H1 (cell line): Measurements from ENCODE around the gene RASGEF1C. TPM values are rescaled to one million over a fixed set of nuclear protein-coding genes. Genes with fewer than 3 reads are reported as not detected.

ENCODE experiments used
- CTCF ChIA-PET: fragments of 300-600 bp; sonication (Branson Sonifier 250); formaldehyde crosslinking; loops from one replicate; lab custom pipeline; 2021; ENCODE audit not compliant: partially characterized antibody; lab: Charles Lee
- POLR2A ChIA-PET: fragments of 300-600 bp; sonication (Branson Sonifier 250); formaldehyde crosslinking; loops from one replicate; lab custom pipeline; 2021; ENCODE audit warnings: inconsistent platforms; ENCODE audit not compliant: partially characterized antibody; lab: Charles Lee
- DNase-seq, 2 experiments: peaks; one replicate each; pipeline versions ENCODE4 v3.0.0 to v3.0.0-alpha.2; 2010 to 2022; ENCODE audit warnings: low spot score in 2 of 2, low read depth in 1 of 2, mixed read lengths in 1 of 2
- FAIRE-seq: peaks from 2 replicates; lab custom pipeline; 2011; peaks lifted over from hg19 to GRCh38; lab: Jason Lieb, UNC
- H2AFZ ChIP-seq: 2 replicates; pipeline ENCODE4 v1.8.1; 2012; ENCODE audit warnings: low read length, inconsistent platforms
- H2AK5ac ChIP-seq: 2 replicates; pipeline ENCODE4 v1.6.1; 2013; ENCODE audit warnings: low read depth, low read length
- H2BK120ac ChIP-seq: replicated peaks from 2 replicates; pipeline ENCODE3; 2013; ENCODE audit warnings: low read depth, low read length, inconsistent platforms
- H2BK12ac ChIP-seq: 2 replicates; pipeline ENCODE4 v1.6.1; 2013; ENCODE audit warnings: low read depth, low read length
- H2BK15ac ChIP-seq: 2 replicates; pipeline ENCODE4 v1.6.1; 2013; ENCODE audit warnings: low read length
- H2BK20ac ChIP-seq: 2 replicates; pipeline ENCODE4 v1.6.1; 2013; ENCODE audit warnings: low read length
- H2BK5ac ChIP-seq: 2 replicates; pipeline ENCODE4 v1.6.1; 2013; ENCODE audit warnings: low read depth, low read length
- H3K14ac ChIP-seq: 2 replicates; pipeline ENCODE4 v1.6.1; 2013; ENCODE audit warnings: inconsistent platforms; ENCODE audit not compliant: insufficient read length
- H3K18ac ChIP-seq: 2 replicates; pipeline ENCODE4 v1.6.1; 2013; ENCODE audit warnings: low read length; ENCODE audit errors: extremely low read depth
- H3K23ac ChIP-seq: 2 replicates; pipeline ENCODE4 v1.6.1; 2013; ENCODE audit warnings: inconsistent platforms; ENCODE audit not compliant: insufficient read length
- H3K23me2 ChIP-seq: 2 replicates; pipeline ENCODE4 v1.6.1; 2013; ENCODE audit warnings: low read depth, low read length
- H3K27ac ChIP-seq: 2 replicates; pipeline ENCODE4 v1.6.1; 2011; ENCODE audit warnings: low read depth, low read length, inconsistent platforms
- H3K27me3 ChIP-seq, 4 experiments: replicated peaks in 1 of 4; 1 replicate in 1 of 4; 2 replicates in 3 of 4; pipeline versions ENCODE4 v1.6.1 to v1.8.1; 2011 to 2013; ENCODE audit warnings: low read length in 3 of 4, mild to moderate bottlenecking in 3 of 4, inconsistent platforms in 2 of 4, mixed read lengths in 2 of 4, moderate library complexity in 1 of 4; ENCODE audit not compliant: control insufficient read depth in 3 of 4, insufficient read depth in 3 of 4; ENCODE audit errors: extremely low read depth in 1 of 4
- H3K36me3 ChIP-seq, 4 experiments: 2 replicates each; pipeline versions ENCODE4 v1.6.1 to v1.8.1; 2011 to 2013; ENCODE audit warnings: mild to moderate bottlenecking in 4 of 4, low read length in 3 of 4, moderate library complexity in 2 of 4, control low read depth in 1 of 4, inconsistent platforms in 1 of 4; ENCODE audit not compliant: insufficient read depth in 4 of 4, control insufficient read depth in 2 of 4
- H3K4ac ChIP-seq: replicated peaks from 2 replicates; pipeline ENCODE3; 2013; ENCODE audit warnings: low read length, low read depth, mixed read lengths, inconsistent platforms; ENCODE audit not compliant: insufficient read length
- H3K4me1 ChIP-seq, 4 experiments: replicated peaks in 1 of 4; 1 replicate in 1 of 4; 2 replicates in 3 of 4; pipeline versions ENCODE4 v1.6.1 to v1.8.1; 2011 to 2013; ENCODE audit warnings: low read length in 3 of 4, inconsistent platforms in 2 of 4, mixed read lengths in 1 of 4; ENCODE audit not compliant: insufficient read depth in 4 of 4, control insufficient read depth in 3 of 4
- H3K4me2 ChIP-seq, 2 experiments: 2 replicates each; pipeline versions ENCODE4 v1.6.1 to v1.8.1; 2011 to 2013; ENCODE audit warnings: low read depth in 2 of 2, low read length in 2 of 2, control low read depth in 1 of 2, inconsistent platforms in 1 of 2, mild to moderate bottlenecking in 1 of 2; ENCODE audit not compliant: insufficient read depth in 1 of 2
- H3K4me3 ChIP-seq, 4 experiments: fragments of 200-600, 300-600 bp in 1 of 4; sonication (generic), shearing (Covaris generic), sonication (Bioruptor Twin) in 1 of 4; 2 replicates each; pipeline versions ENCODE4 v1.5.1 to v1.8.1; 2011 to 2016; ENCODE audit warnings: low read length in 4 of 4, low read depth in 3 of 4, control low read depth in 2 of 4, inconsistent platforms in 2 of 4, mild to moderate bottlenecking in 2 of 4, mixed read lengths in 1 of 4, moderate library complexity in 1 of 4; ENCODE audit not compliant: insufficient read depth in 2 of 4; ENCODE audit errors: extremely low read depth in 1 of 4
- H3K56ac ChIP-seq: replicated peaks from 2 replicates; pipeline ENCODE3; 2013; ENCODE audit warnings: low read depth, mild to moderate bottlenecking, mixed read lengths, low read length, inconsistent platforms; ENCODE audit not compliant: insufficient read length
- H3K79me1 ChIP-seq: 2 replicates; pipeline ENCODE4 v1.6.1; 2013; ENCODE audit warnings: low read depth, low read length, control low read depth
- H3K79me2 ChIP-seq, 2 experiments: 2 replicates each; pipeline versions ENCODE4 v1.6.1 to v1.8.1; 2012 to 2013; ENCODE audit warnings: low read length in 2 of 2, mild to moderate bottlenecking in 2 of 2, inconsistent platforms in 1 of 2; ENCODE audit not compliant: insufficient read depth in 2 of 2, control insufficient read depth in 1 of 2
- H3K9ac ChIP-seq, 4 experiments: replicated peaks in 1 of 4; 1 replicate in 1 of 4; 2 replicates in 3 of 4; pipeline versions ENCODE4 v1.6.1 to v1.8.1; 2011 to 2013; ENCODE audit warnings: low read depth in 3 of 4, low read length in 3 of 4, control low read depth in 2 of 4, mild to moderate bottlenecking in 2 of 4, moderate library complexity in 2 of 4, inconsistent platforms in 1 of 4; ENCODE audit errors: extremely low read depth in 1 of 4
- H3K9me3 ChIP-seq, 2 experiments: 2 replicates each; pipeline versions ENCODE4 v1.6.1 to v1.8.1; 2012 to 2013; ENCODE audit warnings: mild to moderate bottlenecking in 2 of 2, moderate library complexity in 2 of 2, control low read depth in 1 of 2, inconsistent platforms in 1 of 2, low read depth in 1 of 2, low read length in 1 of 2, mixed read lengths in 1 of 2; ENCODE audit not compliant: insufficient read depth in 2 of 2
- H4K20me1 ChIP-seq, 2 experiments: replicated peaks in 1 of 2; 2 replicates each; pipeline versions ENCODE3 to v1.8.1; 2011 to 2013; ENCODE audit warnings: inconsistent platforms in 2 of 2, low read length in 2 of 2, mild to moderate bottlenecking in 1 of 2; ENCODE audit not compliant: insufficient read depth in 2 of 2, control insufficient read depth in 1 of 2
- H4K5ac ChIP-seq: 2 replicates; pipeline ENCODE4 v1.6.1; 2013; ENCODE audit warnings: low read length, low read depth, mixed read lengths, inconsistent platforms; ENCODE audit not compliant: insufficient read length
- H4K8ac ChIP-seq: 2 replicates; pipeline ENCODE4 v1.8.0; 2013; ENCODE audit warnings: mild to moderate bottlenecking, moderate library complexity, low read length, inconsistent platforms; ENCODE audit not compliant: insufficient read depth; ENCODE audit errors: extremely low read depth
- H4K91ac ChIP-seq: replicated peaks from 2 replicates; pipeline ENCODE3; 2013; ENCODE audit warnings: low read length, mixed read lengths, inconsistent platforms; ENCODE audit not compliant: insufficient read length
- CHD2 ChIP-seq: IDR thresholded peaks from 2 replicates; pipeline ENCODE4 v1.6.1; 2012; ENCODE audit warnings: low read length, improper control_type of control experiment
- MAX ChIP-seq: IDR thresholded peaks from 2 replicates; pipeline ENCODE4 v1.6.1; 2012; ENCODE audit warnings: inconsistent platforms
- USF2 ChIP-seq: IDR thresholded peaks from 2 replicates; pipeline ENCODE4 v1.6.1; 2011; ENCODE audit warnings: low read length, improper control_type of control experiment
- WGBS, 2 experiments: shearing (Covaris generic) in 1 of 2; methylation state at CpG; one replicate each; pipeline versions ENCODE4 v1.1.6 to v1.1.7; 2013 to 2015; ENCODE audit warnings: low lambda C conversion rate in 2 of 2, mixed read lengths in 2 of 2, inconsistent platforms in 1 of 2, low coverage in 1 of 2, missing lambda C conversion rate in 1 of 2; ENCODE audit not compliant: insufficient replicate concordance in 2 of 2, insufficient coverage in 1 of 2, insufficient read length in 1 of 2; ENCODE audit errors: extremely low coverage in 1 of 2, missing lambda C conversion rate in 1 of 2; 5-methylcytosine and 5-hydroxymethylcytosine counted together
- polyA plus RNA-seq, 7 experiments: library from polyadenylated mRNA; depleted of rRNA in 3 of 7; stranded (reverse) in 5 of 7; unstranded in 2 of 7; fragments of >200 nt in 5 of 7; fragments of 200-250 nt in 2 of 7; gene quantifications; 1 replicate in 5 of 7; 2 replicates in 1 of 7; 4 replicates in 1 of 7; pipeline versions ENCODE4 v1.2.1 to v1.2.3, GENCODE V29; 2011 to 2013; ENCODE audit warnings: missing spikeins in 2 of 7, mixed read lengths in 2 of 7
- total RNA-seq: library from RNA; stranded (reverse); fragmentation: NEBNext Ultra II Directional; extraction: Animal tissue kit (Norgen Biotek cat#: 25700); gene quantifications from 2 replicates; pipeline ENCODE4 v1.2.1, GENCODE V29; 2021
- TF ChIP-seq, protein P1 (sequence below): IDR thresholded peaks from 2 replicates; pipeline ENCODE4 v1.6.1; 2012; ENCODE audit warnings: inconsistent platforms

Gene RASGEF1C
- total and polyA plus RNA-seq, 2 of the 8 experiments (the other 6 are each of a cell fraction or from before 2014, with no cell fraction given), result 0.26 to 0.61 TPM

- H3K23ac ChIP-seq, result no peak overlapping the region
- DNase-seq (peak in 1 of 2 experiments; percentile 47), FAIRE-seq (no peak)
- H4K5ac ChIP-seq, result no peak overlapping the region
- no peak overlapping the region for H4K91ac ChIP-seq
- TF ChIP-seq, protein P1, sequence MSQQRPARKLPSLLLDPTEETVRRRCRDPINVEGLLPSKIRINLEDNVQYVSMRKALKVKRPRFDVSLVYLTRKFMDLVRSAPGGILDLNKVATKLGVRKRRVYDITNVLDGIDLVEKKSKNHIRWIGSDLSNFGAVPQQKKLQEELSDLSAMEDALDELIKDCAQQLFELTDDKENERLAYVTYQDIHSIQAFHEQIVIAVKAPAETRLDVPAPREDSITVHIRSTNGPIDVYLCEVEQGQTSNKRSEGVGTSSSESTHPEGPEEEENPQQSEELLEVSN, result peak; percentile 56; the same call in 1 of the 2 replicates
- TF ChIP-seq USF2, result peak; percentile 40; the same call in 1 of the 2 replicates
- TF ChIP-seq CHD2, result no peak
- peak; percentile 12; the same call in 1 of the 2 replicates for TF ChIP-seq MAX
- no peak overlapping the region for H2AK5ac ChIP-seq
- ChIA-PET POLR2A (no interaction called here), CTCF (interaction anchor here (0.8 to 1.4 kb wide), 3 partner anchors 26 to 226 kb away, joined by 3 to 4 read pairs (median 3); no protein-coding TSS in a partner anchor)
- H3K4me1 ChIP-seq, result no peaks in the 10 kb centered on the region; a peak in 1 of 7 replicates
- no peaks in the 10 kb centered on the region for H3K9me3 ChIP-seq
- WGBS, 2 experiments, result 94% methylated on average over 30 of the region's 38 CpGs; no CpG with 5 or more reads in 1 of the 2 experiments
- H3K4me2 ChIP-seq, result no peak overlapping the region
- H3K9ac ChIP-seq, result no peak overlapping the region
- H3K27me3 ChIP-seq, result 0 out of 7 replicates have a peak, but pooled peaks cover 0 to 2% (median 0%) of the 10 kb centered on the region in 4 experiments
- no peak overlapping the region for H3K27ac ChIP-seq
- peaks cover 3% of the 10 kb centered on the region; the same call in 1 of the 2 replicates for H3K23me2 ChIP-seq
- H4K20me1 ChIP-seq, result no peaks in the 10 kb centered on the region
- no peaks in the 10 kb centered on the region for H3K79me1 ChIP-seq
- no peak overlapping the region for H2BK5ac ChIP-seq
- no peak overlapping the region for H2BK20ac ChIP-seq
- H3K14ac ChIP-seq, result no peak overlapping the region
- H4K8ac ChIP-seq, result peak overlapping the region; percentile 82
- no peak overlapping the region; the same call in 1 of the 2 replicates for H2AFZ ChIP-seq
- H3K18ac ChIP-seq, result no peak overlapping the region
- H2BK15ac ChIP-seq, result no peak overlapping the region
- H3K4me3 ChIP-seq, result no peak overlapping the region
- no peaks in the 10 kb centered on the region for H3K36me3 ChIP-seq
- no peak overlapping the region for H3K4ac ChIP-seq
- H3K79me2 ChIP-seq, result no peaks in the 10 kb centered on the region
- H2BK12ac ChIP-seq, result no peak overlapping the region
- H2BK120ac ChIP-seq, result no peak overlapping the region
- no peak overlapping the region for H3K56ac ChIP-seq
These were observed 72.2 kb downstream of the RASGEF1C start for GRCh38 chr5:180136630-180137381.
